ENCODE measurements around the gene PRSS38.

Gene PRSS38

GRCh38 chr1:227885135-227885647 lies 69.7 kb downstream of the PRSS38 start:
- no peak for DNase-seq (ENCODE audit: low read depth in 2 of 2)

- no peak for DNase-seq (ENCODE audit: low read depth in 2 of 2)
Measured at GRCh38 chr1:227885648-227886502, 70.4 kb downstream of the PRSS38 start.

DNA sequence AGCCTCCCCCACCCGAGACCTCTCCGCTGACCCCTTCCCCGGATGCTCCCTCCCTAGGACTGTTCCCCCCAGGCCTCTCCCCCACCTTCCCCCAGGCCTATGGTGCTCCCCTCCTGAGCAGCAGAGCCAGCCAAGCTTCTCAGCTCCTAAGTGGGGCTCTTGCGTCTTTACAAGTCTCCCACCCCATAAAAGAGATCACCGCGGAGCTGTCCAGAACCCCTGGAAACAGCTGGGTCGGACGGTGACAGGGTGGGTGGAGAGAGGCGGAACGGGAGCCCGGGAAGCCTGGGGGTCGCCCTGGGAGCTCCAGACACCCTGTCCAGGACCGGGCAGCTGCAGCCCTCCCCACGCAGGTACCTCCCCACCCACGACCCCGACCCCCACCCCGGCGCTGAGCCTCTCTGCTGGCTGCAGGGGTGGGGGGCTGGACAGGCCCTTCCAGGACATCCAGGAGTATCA lies 71.1 kb downstream of the PRSS38 start:
- DNase-seq (ENCODE audit: low read depth in 2 of 2), result no peak

GRCh38 chr1:227886993-227887696 lies 71.7 kb downstream of the PRSS38 start:
- no peak for DNase-seq (ENCODE audit: low read depth in 2 of 2)

DNA sequence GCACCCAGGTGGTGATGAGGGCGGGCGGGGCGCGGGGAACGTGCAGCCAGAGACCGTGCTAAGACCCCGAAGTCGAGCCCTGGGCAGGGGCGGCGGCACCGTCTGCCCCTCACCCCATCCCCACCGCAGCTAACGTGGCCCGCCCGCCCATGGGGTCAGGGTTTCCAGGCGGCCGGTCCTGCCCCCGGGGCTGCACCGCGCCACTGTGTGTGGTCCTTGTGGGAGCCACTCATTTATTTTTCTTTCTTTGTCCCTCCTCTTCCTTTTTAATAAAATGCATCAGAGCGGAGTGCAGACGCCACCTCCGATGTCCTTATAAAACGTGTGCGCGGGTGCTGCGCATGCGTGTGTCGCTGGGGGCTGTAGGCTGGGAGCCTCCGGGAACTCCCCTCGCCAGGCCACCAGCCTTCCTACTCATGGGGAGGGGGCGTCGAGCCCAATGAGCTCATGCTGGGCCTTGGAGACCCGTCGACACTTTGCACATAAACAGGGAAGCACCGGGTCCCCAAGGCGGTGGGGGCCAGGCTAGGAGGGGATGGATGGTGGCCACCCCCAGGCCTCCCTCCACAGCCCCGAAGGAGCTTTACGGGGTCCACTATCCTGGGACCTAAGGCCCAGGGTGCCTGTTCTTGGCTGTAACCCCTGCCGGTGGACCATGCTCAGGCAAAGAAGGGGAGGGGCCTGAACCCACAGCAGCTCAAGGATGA lies 72.4 kb downstream of the PRSS38 start:
- DNase-seq (ENCODE audit: low read depth in 2 of 2), result no peak

- no peak for DNase-seq (ENCODE audit: low read depth in 2 of 2)
Measured at GRCh38 chr1:227888404-227889046, 73.0 kb downstream of the PRSS38 start.

GRCh38 chr1:227889047-227889862 lies 73.8 kb downstream of the PRSS38 start:
- no peak for DNase-seq (ENCODE audit: low read depth in 2 of 2)

DNA sequence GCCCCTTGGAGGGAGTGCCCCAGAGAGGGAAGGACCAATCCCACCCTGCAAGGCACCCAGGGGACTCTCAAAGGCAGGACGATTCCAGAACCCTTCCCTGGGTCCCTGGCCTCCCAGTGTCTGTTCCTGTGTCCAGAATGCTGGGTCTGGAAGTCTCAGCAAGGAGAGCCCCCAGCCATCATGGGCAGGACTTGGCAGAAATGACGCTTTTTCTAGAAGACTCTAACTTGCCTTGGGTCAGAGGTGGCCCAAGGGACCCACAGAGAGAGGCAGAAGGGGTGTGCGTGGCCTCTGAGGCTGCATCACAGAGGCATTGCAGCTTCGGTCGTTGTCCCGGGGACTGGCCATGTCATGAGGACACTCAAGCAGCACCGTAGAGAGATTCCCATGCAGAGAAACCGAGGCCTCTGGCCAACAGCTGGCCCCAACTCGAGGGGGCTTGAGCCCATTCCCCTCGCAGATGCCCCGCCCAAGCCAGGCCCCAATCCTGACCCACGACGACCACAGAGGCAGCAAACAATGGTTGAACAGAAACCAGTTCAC lies 74.5 kb downstream of the PRSS38 start:
- no peak for DNase-seq (ENCODE audit: low read depth in 2 of 2)

GRCh38 chr1:227890451-227891222 lies 75.2 kb downstream of the PRSS38 start:
- no peak for DNase-seq (ENCODE audit: low read depth in 2 of 2)

GRCh38 chr1:227891223-227891954 lies 75.9 kb downstream of the PRSS38 start:
- no peak for DNase-seq (ENCODE audit: low read depth in 2 of 2)

DNA sequence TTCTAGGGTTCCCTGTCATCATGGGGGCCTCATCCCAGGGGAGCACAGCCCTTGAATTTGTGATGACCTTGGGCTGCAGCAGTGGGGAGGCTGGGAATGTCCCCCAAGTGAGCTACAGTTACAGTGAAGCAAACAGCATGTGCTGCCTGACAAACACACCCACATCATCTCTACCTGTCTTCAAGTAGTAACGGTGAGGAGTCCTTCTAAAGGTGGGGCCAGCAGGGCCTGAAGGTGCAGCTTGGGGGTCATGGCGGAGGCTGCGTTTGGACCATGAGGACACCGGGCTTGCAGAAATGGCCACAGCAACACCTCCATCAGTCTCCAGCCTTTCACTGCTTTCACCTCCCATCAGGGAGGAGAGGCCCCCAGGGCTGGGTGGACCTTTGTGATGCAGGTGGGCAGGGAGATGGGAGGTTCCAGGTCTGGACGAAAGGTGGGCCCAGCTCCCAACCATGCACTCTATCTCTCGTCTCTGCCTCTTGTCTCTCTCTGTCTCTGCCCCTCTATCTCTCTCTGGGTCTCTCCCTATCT lies 76.5 kb downstream of the PRSS38 start:
- no peak for DNase-seq (ENCODE audit: low read depth in 2 of 2)

GRCh38 chr1:227892489-227893299 lies 77.2 kb downstream of the PRSS38 start:
- no peak for DNase-seq (ENCODE audit: low read depth in 2 of 2)

DNA sequence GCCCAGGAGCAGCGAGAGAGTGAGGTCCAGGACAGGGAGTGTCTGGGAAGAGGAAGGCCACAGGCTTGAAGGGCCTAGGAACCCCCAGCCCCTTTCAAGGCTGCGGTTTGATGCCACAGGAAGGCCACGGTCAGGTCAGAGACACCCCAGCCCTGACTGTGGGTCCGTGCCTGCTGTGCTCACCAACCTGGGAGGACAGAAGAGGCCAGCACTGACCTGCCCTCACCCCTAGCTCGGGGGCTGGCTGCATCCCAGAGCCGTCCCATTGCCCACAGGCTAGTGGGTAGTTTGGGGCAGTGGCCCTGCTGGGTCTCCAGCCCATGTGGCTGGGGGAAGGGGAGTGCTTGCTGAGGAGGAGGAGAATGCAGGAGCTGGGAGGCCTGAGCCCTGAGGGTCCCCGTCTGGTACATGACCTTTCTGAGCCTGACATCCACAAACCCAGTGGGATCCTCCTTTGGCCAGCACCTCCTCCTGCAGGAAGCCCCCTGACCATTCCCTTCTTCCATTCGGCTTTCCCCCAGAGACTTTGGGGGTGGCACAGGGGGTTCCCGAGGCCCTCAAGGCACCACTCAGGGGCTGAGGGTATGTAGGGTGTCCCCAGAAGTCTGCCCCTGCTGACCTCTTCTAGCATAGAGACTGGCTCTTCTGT lies 77.9 kb downstream of the PRSS38 start:
- no peak for DNase-seq (ENCODE audit: low read depth in 2 of 2)

DNA sequence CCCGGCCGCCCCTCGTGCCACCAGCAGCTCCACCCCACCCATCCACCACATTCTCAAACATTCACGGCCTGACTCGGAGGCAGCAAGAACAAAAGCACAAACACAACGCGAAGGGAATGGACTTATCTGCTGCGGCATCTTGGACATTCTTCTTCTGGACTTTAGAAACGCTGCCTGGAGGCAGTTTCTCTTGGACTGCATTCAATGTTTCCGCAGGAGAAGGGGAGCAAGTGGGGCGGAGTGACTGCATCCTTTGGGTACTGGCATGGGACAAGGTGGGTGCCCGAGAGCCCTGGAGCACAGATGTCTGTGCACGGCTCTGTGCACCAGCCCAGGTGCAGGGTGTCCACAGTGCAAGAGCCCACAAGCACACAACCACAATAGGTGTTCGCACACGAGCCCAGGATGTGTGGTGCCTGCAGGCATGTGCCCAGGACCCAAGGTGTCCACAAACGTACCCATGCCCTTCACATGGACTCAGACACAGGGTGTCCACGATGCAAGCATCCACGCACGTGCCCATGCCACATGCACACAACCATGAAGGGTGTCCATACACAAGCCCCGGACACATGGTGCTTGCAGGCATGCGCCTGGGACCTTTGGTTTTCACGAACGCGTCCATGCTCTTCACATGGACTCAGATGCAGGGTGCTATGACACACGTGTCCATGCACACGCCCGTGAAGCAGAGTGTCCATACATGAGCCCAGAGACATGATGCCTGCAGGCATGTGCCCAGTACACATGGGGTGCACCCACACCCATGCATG lies 78.7 kb downstream of the PRSS38 start:
- DNase-seq (ENCODE audit: low read depth in 2 of 2), result no peak

DNA sequence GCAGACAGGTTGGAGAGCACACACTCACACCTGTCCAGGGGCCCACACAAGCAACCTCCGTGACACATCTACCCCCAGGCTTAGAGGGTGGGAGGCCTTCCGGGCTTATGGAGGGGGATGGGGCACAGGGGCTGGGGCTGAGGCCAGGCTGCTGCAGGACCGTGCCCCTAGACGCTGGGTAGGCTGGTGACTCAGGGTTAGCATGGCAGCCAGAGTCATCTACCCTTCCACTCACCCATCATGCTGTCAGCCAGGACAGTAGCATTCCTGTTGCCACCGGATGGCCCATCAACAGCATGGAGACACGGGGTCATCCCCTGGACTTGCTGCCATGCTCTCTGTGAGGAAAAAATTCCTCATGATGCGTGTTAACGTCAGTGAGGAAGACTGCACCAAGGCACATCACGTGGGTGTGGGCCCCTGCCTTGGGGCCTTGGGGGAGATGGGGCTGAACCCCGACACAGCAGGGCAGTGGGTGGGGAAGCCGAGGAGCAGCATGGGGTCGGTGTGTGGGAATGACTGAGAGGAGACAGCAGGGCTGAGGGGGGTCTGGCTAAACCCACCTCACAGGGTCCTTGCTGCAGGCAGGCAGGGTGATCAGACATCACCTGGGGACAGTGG lies 79.5 kb downstream of the PRSS38 start:
- DNase-seq (ENCODE audit: low read depth in 2 of 2), result no peak
